Nephron (organoid): Measurements from ENCODE around the gene BBX.

Experiments used
- H3K27ac Mint-ChIP-seq, 3 experiments: 2 replicates each; pipeline ENCODE4 v1.8.0; 2020; ENCODE audit warnings: mixed read lengths in 3 of 3, mild to moderate bottlenecking in 2 of 3, moderate library complexity in 1 of 3
- H3K27me3 Mint-ChIP-seq: 2 replicates; pipeline ENCODE4 v1.8.0; 2021; ENCODE audit warnings: low read depth, mild to moderate bottlenecking, moderate library complexity, mixed read lengths
- H3K36me3 Mint-ChIP-seq: 2 replicates; pipeline ENCODE4 v1.8.0; 2020; ENCODE audit warnings: low read depth, mixed read lengths
- H3K4me1 Mint-ChIP-seq: 2 replicates; pipeline ENCODE4 v1.8.0; 2020; ENCODE audit warnings: mixed read lengths
- H3K4me3 Mint-ChIP-seq, 3 experiments: 2 replicates each; pipeline ENCODE4 v1.8.0; 2020; ENCODE audit warnings: mild to moderate bottlenecking in 3 of 3, mixed read lengths in 3 of 3, moderate library complexity in 2 of 3
- H3K9me3 Mint-ChIP-seq: 2 replicates; pipeline ENCODE4 v1.8.0; 2020; ENCODE audit warnings: mixed read lengths
- TF ChIP-seq, protein P1 (sequence below), 3 experiments: fragments of 200-600 bp; sonication (generic); IDR thresholded peaks; one replicate each; pipeline ENCODE4 v1.5.0; 2021; ENCODE audit warnings: antibody characterized with exemption in 3 of 3; ENCODE audit not compliant: unreplicated experiment in 3 of 3

Gene BBX

DNA sequence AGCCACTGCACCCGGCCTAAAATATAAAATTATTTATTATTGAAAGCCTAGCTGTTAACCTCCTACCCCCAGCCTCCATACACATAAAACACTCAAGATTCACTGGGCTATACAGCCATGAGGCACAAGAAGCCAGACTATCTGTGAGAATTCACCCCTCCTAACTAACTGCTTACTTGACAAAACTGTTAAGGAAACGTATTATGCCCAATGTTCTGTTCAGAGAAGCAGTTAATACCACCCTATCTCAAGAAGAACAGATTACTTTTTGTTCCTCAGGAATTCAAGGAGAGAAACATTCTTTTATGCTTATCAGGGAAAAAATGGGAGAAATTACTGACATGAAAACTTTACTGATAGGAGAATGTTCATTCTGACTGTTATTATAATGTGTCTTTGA lies 144.1 kb downstream of the BBX start:
- Mint-ChIP-seq H3K27ac (no peak overlapping the region), H3K9me3 (no peaks in the 10 kb centered on the region), H3K27me3 (no peaks in the 10 kb centered on the region), H3K36me3 (no peaks in the 10 kb centered on the region), H3K4me1 (peaks cover 37% of the 10 kb centered on the region), H3K4me3 (no peak overlapping the region)
- TF ChIP-seq, protein P1, sequence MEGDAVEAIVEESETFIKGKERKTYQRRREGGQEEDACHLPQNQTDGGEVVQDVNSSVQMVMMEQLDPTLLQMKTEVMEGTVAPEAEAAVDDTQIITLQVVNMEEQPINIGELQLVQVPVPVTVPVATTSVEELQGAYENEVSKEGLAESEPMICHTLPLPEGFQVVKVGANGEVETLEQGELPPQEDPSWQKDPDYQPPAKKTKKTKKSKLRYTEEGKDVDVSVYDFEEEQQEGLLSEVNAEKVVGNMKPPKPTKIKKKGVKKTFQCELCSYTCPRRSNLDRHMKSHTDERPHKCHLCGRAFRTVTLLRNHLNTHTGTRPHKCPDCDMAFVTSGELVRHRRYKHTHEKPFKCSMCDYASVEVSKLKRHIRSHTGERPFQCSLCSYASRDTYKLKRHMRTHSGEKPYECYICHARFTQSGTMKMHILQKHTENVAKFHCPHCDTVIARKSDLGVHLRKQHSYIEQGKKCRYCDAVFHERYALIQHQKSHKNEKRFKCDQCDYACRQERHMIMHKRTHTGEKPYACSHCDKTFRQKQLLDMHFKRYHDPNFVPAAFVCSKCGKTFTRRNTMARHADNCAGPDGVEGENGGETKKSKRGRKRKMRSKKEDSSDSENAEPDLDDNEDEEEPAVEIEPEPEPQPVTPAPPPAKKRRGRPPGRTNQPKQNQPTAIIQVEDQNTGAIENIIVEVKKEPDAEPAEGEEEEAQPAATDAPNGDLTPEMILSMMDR (IDR thresholded peaks at IDR 0.05; ENCODE audit: unreplicated experiment in 3 of 3): no peak

DNA sequence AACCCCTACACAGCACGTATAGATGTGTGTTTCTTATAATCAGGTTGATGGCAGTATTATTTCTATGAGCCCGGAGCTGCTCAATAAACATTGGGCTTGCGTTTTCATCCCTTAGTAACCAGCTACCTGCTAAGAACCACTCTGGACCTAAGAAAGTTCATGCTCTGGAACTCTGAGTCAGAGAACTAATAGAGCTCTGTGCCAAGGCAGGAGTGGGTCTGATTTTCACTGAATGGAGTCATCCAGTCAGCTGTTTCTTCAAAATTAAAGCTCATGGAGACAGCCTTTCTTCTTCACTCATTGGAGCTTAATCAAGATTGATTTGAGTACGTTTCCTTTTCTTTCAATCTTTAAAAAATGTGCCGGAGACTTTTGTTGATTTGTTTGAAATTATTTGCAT lies 145.7 kb downstream of the BBX start:
- H3K27me3 Mint-ChIP-seq: no peaks in the 10 kb centered on the region
- H3K4me1 Mint-ChIP-seq: peaks cover 34% of the 10 kb centered on the region
- peak overlapping the region in 1 of 3 experiments; percentile 20 for H3K27ac Mint-ChIP-seq
- no peak overlapping the region for H3K4me3 Mint-ChIP-seq
- TF ChIP-seq, protein P1 (IDR thresholded peaks at IDR 0.05; ENCODE audit: unreplicated experiment in 3 of 3): no peak
- H3K36me3 Mint-ChIP-seq: no peaks in the 10 kb centered on the region
- no peaks in the 10 kb centered on the region for H3K9me3 Mint-ChIP-seq

DNA sequence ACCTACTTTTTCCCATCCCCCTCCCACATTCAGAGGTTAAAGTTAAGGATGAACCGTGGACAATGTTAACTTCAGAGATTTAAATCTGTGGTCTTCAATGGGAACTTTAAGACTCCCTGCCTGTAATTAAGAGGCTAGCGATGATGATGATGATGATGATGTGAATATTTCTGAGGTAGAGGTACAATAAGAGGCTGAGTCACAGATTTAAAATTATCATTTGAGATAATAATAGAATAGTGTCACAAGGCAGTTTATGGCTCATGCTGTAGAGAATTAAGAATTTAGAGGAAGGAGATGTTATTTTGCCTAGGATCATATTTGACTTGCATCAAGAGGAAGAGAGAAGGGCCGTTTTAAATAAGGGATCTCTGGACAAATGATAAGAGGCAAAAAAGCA lies 146.2 kb downstream of the BBX start:
- Mint-ChIP-seq H3K27me3 (no peaks in the 10 kb centered on the region), H3K4me1 (peaks cover 34% of the 10 kb centered on the region), H3K36me3 (no peaks in the 10 kb centered on the region), H3K27ac (peak overlapping the region in 2 of 3 experiments; percentile 0 to 56), H3K4me3 (no peak overlapping the region), H3K9me3 (no peaks in the 10 kb centered on the region)
- TF ChIP-seq, protein P1 (IDR thresholded peaks at IDR 0.05; ENCODE audit: unreplicated experiment in 3 of 3): no peak

DNA sequence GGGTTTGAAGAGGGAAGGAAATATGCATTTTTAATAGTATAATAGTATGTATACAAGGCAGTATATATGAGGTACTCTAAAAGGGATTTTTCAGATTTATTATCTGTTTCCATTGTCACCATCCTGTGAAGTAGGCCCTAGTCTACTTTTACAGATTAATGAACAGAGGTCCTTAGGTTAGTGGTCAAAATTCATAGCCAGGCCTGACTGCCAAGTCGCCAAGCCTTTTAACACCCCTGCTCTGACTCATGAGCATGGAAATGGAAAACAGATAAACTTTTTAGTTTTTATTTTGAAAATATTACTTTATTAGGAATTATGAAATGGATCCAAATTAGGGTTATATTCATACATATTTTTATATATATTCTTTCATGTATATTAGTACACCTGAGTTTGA lies 146.9 kb downstream of the BBX start:
- TF ChIP-seq, protein P1 (IDR thresholded peaks at IDR 0.05; ENCODE audit: unreplicated experiment in 3 of 3): no peak
- Mint-ChIP-seq H3K9me3 (no peaks in the 10 kb centered on the region), H3K36me3 (no peaks in the 10 kb centered on the region), H3K27ac (peak overlapping the region in 2 of 3 experiments; percentile 0 to 56), H3K4me3 (no peak overlapping the region), H3K4me1 (peaks cover 35% of the 10 kb centered on the region), H3K27me3 (no peaks in the 10 kb centered on the region)

DNA sequence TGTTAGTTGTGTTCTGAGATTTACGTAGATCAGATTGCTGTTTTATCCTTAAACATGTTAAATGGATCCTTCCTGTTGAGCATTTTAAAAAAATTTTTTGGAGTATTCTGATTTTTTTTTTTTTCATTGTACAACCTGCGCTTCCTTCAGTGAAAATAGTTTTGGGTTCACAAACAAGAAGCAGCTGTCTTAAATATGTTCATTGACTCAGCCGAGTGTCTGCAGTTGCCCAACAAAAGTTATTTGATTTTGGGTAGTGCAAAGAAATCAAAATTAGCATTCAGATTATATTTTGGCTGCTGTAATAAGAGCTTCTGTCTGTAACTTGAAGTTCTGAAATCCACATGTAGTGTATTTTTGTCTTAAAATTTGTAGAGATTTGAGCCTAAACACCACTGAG lies 148.2 kb downstream of the BBX start:
- no peaks in the 10 kb centered on the region for H3K9me3 Mint-ChIP-seq
- no peak overlapping the region for H3K4me3 Mint-ChIP-seq
- no peaks in the 10 kb centered on the region for H3K27me3 Mint-ChIP-seq

DNA sequence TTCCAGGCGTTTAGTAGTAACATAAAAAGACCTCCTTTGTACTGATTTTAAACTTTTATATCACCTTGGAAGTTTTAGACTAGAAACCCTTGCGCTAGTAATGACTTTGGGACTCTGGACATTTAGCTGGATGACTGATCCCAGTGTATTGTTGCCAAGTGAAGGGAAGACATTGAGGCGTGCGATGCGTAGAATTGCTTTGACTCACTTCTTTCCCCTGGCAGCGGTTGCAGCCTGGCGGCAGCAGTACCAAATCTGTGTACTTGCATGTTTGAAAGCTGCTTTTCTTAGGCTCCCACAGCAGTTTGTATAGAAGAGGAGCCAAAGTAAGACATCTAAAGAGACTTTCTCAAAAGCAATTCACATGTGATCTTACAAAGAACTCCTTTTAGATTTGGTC lies 151.6 kb downstream of the BBX start:
- Mint-ChIP-seq H3K36me3 (no peaks in the 10 kb centered on the region), H3K9me3 (no peaks in the 10 kb centered on the region), H3K4me3 (no peak overlapping the region), H3K27me3 (no peaks in the 10 kb centered on the region), H3K4me1 (peaks cover 40% of the 10 kb centered on the region), H3K27ac (peak overlapping the region in 2 of 3 experiments; percentile 57 to 73)
- TF ChIP-seq, protein P1 (IDR thresholded peaks at IDR 0.05; ENCODE audit: unreplicated experiment in 3 of 3): no peak

More for the DNA sequence above, 148.2 kb downstream of the BBX start:
- TF ChIP-seq, protein P1 (IDR thresholded peaks at IDR 0.05; ENCODE audit: unreplicated experiment in 3 of 3): no peak
- Mint-ChIP-seq H3K4me1 (peaks cover 40% of the 10 kb centered on the region), H3K36me3 (no peaks in the 10 kb centered on the region), H3K27ac (peak overlapping the region in 1 of 3 experiments; percentile 15)
